ENCODE results near the gene METTL26. TPM values are rescaled to one million over a fixed set of nuclear protein-coding genes. Genes with fewer than 3 reads are reported as not detected.

METTL26 gene
- total and polyA plus RNA-seq, 10 of the 15 experiments (the other 5 are each of a cell fraction or from before 2014, with no cell fraction given): 5.4 to 163 (median 79.3) TPM

DNA sequence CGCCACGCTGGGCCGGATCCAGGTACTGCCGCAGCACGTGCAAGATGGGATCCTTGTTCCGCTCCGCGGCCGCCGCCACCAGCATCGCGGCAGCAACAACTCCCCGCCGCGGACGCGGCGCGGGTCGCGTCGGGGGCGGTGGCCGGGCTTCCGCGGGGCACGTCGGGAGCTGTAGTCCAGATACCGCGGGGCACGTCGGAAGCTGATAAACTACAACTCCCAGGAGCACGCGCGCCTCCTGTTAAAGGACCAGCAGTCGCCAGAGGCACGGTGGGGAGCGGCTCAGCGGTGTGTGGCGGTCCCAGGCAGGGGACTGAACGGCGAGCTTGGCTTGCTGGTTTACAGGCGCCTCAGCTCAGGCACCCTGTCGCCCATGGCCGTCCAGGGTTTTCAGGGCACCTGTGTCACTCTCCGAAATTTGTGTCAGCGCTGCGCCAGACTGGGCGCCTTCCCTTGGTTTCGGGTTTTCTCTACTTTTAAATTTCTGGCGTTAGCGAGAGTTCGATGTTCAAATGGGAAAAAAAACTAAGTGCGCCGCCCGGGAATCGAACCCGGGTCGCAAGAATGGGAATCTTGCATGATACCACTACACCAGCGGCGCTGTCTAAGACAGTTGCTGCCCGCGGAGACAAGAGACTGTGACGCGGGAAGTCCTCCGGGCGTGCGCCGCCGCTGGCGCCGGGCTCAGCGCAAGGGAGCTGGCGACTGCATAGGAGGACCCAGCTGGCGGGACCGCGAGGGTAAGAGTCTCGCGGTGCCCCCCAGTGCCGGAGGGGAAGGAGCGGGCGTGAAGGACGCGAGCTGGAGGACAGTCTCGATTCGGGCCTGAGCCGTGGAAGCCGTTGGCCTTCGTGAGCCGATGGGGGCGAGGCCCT lies at the start of gene METTL26 (continued):
- TF ChIP-seq PAX8 (IDR thresholded peaks at IDR 0.05) (no peak), EGR1 (IDR thresholded peaks at IDR 0.05; ENCODE audit: borderline replicate concordance in 1 of 2, low read depth in 2 of 2, low read length in 2 of 2) (peak in 1 of 2 experiments; percentile 51; a peak in 1 of 3 replicates), CREM (IDR thresholded peaks at IDR 0.05; ENCODE audit: low read depth) (peak; percentile 78), CHD4 (IDR thresholded peaks at IDR 0.05) (no peak), NBN (IDR thresholded peaks at IDR 0.05) (peak; percentile 89), NRF1 (conservative IDR thresholded peaks at IDR 0.05; ENCODE audit: low read depth, low read length) (no peak), CHD1 (IDR thresholded peaks at IDR 0.05; ENCODE audit: low read depth, low read length) (no peak), SUPT20H (IDR thresholded peaks at IDR 0.05; ENCODE audit: borderline replicate concordance, control insufficient read depth, low read depth, low read length) (no peak), SUZ12 (IDR thresholded peaks at IDR 0.05; ENCODE audit: unreplicated experiment) (no peak), CBX3 (IDR thresholded peaks at IDR 0.05; ENCODE audit: borderline replicate concordance, low read depth) (no peak)
- TF ChIP-seq, protein P1, sequence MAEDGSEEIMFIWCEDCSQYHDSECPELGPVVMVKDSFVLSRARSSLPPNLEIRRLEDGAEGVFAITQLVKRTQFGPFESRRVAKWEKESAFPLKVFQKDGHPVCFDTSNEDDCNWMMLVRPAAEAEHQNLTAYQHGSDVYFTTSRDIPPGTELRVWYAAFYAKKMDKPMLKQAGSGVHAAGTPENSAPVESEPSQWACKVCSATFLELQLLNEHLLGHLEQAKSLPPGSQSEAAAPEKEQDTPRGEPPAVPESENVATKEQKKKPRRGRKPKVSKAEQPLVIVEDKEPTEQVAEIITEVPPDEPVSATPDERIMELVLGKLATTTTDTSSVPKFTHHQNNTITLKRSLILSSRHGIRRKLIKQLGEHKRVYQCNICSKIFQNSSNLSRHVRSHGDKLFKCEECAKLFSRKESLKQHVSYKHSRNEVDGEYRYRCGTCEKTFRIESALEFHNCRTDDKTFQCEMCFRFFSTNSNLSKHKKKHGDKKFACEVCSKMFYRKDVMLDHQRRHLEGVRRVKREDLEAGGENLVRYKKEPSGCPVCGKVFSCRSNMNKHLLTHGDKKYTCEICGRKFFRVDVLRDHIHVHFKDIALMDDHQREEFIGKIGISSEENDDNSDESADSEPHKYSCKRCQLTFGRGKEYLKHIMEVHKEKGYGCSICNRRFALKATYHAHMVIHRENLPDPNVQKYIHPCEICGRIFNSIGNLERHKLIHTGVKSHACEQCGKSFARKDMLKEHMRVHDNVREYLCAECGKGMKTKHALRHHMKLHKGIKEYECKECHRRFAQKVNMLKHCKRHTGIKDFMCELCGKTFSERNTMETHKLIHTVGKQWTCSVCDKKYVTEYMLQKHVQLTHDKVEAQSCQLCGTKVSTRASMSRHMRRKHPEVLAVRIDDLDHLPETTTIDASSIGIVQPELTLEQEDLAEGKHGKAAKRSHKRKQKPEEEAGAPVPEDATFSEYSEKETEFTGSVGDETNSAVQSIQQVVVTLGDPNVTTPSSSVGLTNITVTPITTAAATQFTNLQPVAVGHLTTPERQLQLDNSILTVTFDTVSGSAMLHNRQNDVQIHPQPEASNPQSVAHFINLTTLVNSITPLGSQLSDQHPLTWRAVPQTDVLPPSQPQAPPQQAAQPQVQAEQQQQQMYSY (CRISPR knock-in tag; IDR thresholded peaks at IDR 0.05): no peak
- TF ChIP-seq, protein P2, sequence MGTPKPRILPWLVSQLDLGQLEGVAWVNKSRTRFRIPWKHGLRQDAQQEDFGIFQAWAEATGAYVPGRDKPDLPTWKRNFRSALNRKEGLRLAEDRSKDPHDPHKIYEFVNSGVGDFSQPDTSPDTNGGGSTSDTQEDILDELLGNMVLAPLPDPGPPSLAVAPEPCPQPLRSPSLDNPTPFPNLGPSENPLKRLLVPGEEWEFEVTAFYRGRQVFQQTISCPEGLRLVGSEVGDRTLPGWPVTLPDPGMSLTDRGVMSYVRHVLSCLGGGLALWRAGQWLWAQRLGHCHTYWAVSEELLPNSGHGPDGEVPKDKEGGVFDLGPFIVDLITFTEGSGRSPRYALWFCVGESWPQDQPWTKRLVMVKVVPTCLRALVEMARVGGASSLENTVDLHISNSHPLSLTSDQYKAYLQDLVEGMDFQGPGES (IDR thresholded peaks at IDR 0.05): peak; percentile 25; the same call in 1 of the 2 replicates
- TF ChIP-seq, protein P3, sequence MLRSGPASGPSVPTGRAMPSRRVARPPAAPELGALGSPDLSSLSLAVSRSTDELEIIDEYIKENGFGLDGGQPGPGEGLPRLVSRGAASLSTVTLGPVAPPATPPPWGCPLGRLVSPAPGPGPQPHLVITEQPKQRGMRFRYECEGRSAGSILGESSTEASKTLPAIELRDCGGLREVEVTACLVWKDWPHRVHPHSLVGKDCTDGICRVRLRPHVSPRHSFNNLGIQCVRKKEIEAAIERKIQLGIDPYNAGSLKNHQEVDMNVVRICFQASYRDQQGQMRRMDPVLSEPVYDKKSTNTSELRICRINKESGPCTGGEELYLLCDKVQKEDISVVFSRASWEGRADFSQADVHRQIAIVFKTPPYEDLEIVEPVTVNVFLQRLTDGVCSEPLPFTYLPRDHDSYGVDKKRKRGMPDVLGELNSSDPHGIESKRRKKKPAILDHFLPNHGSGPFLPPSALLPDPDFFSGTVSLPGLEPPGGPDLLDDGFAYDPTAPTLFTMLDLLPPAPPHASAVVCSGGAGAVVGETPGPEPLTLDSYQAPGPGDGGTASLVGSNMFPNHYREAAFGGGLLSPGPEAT (IDR thresholded peaks at IDR 0.05; ENCODE audit: low read depth): peak; percentile 96
- TF ChIP-seq, protein P4, sequence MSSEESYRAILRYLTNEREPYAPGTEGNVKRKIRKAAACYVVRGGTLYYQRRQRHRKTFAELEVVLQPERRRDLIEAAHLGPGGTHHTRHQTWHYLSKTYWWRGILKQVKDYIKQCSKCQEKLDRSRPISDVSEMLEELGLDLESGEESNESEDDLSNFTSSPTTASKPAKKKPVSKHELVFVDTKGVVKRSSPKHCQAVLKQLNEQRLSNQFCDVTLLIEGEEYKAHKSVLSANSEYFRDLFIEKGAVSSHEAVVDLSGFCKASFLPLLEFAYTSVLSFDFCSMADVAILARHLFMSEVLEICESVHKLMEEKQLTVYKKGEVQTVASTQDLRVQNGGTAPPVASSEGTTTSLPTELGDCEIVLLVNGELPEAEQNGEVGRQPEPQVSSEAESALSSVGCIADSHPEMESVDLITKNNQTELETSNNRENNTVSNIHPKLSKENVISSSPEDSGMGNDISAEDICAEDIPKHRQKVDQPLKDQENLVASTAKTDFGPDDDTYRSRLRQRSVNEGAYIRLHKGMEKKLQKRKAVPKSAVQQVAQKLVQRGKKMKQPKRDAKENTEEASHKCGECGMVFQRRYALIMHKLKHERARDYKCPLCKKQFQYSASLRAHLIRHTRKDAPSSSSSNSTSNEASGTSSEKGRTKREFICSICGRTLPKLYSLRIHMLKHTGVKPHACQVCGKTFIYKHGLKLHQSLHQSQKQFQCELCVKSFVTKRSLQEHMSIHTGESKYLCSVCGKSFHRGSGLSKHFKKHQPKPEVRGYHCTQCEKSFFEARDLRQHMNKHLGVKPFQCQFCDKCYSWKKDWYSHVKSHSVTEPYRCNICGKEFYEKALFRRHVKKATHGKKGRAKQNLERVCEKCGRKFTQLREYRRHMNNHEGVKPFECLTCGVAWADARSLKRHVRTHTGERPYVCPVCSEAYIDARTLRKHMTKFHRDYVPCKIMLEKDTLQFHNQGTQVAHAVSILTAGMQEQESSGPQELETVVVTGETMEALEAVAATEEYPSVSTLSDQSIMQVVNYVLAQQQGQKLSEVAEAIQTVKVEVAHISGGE (CRISPR knock-in tag; IDR thresholded peaks at IDR 0.05): no peak
- TF ChIP-seq, protein P5, sequence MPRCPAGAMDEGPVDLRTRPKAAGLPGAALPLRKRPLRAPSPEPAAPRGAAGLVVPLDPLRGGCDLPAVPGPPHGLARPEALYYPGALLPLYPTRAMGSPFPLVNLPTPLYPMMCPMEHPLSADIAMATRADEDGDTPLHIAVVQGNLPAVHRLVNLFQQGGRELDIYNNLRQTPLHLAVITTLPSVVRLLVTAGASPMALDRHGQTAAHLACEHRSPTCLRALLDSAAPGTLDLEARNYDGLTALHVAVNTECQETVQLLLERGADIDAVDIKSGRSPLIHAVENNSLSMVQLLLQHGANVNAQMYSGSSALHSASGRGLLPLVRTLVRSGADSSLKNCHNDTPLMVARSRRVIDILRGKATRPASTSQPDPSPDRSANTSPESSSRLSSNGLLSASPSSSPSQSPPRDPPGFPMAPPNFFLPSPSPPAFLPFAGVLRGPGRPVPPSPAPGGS (IDR thresholded peaks at IDR 0.05; ENCODE audit: borderline replicate concordance, insufficient read depth, low read depth, low read length, poor library complexity, severe bottlenecking): no peak
- TF ChIP-seq, protein P6, sequence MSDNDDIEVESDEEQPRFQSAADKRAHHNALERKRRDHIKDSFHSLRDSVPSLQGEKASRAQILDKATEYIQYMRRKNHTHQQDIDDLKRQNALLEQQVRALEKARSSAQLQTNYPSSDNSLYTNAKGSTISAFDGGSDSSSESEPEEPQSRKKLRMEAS (IDR thresholded peaks at IDR 0.05; ENCODE audit: low read depth, low read length): peak; percentile 66

Measured in GM12878 (cell line).